HUES64 (cell line): Measurements from ENCODE around the gene TMEM214.
"Not testable (repeated sequence)": the region's sequence is repeated elsewhere in the genome, so short reads cannot be mapped to it uniquely, and the experiment has no call there.

ENCODE experiments used
- H3K27ac ChIP-seq: 2 replicates; pipeline ENCODE4 v1.7.0; 2013; ENCODE audit warnings: low read depth, low read length, inconsistent platforms
- H3K27me3 ChIP-seq: 2 replicates; pipeline ENCODE4 v1.6.1; 2013; ENCODE audit warnings: mild to moderate bottlenecking, low read length; ENCODE audit not compliant: insufficient read depth
- H3K36me3 ChIP-seq: 2 replicates; pipeline ENCODE4 v1.6.1; 2013; ENCODE audit warnings: mild to moderate bottlenecking, low read length; ENCODE audit not compliant: insufficient read depth
- H3K4me1 ChIP-seq: 2 replicates; pipeline ENCODE4 v1.6.1; 2013; ENCODE audit warnings: mild to moderate bottlenecking, low read length, moderate library complexity; ENCODE audit not compliant: insufficient read depth
- H3K4me3 ChIP-seq: 2 replicates; pipeline ENCODE4 v1.5.1; 2013; ENCODE audit warnings: mild to moderate bottlenecking, low read length, moderate library complexity
- H3K9ac ChIP-seq: 2 replicates; pipeline ENCODE4 v1.6.1; 2013; ENCODE audit warnings: mild to moderate bottlenecking, low read depth, low read length
- H3K9me3 ChIP-seq: 2 replicates; pipeline ENCODE4 v1.6.1; 2013; ENCODE audit warnings: low read depth, low read length; ENCODE audit not compliant: insufficient read depth
- WGBS: fragments of 150-250, 120-280 bp; methylation state at CpG from one replicate; pipeline ENCODE4 v1.1.7; 2013; ENCODE audit warnings: missing lambda C conversion rate; 5-methylcytosine and 5-hydroxymethylcytosine counted together

The TMEM214 gene

DNA sequence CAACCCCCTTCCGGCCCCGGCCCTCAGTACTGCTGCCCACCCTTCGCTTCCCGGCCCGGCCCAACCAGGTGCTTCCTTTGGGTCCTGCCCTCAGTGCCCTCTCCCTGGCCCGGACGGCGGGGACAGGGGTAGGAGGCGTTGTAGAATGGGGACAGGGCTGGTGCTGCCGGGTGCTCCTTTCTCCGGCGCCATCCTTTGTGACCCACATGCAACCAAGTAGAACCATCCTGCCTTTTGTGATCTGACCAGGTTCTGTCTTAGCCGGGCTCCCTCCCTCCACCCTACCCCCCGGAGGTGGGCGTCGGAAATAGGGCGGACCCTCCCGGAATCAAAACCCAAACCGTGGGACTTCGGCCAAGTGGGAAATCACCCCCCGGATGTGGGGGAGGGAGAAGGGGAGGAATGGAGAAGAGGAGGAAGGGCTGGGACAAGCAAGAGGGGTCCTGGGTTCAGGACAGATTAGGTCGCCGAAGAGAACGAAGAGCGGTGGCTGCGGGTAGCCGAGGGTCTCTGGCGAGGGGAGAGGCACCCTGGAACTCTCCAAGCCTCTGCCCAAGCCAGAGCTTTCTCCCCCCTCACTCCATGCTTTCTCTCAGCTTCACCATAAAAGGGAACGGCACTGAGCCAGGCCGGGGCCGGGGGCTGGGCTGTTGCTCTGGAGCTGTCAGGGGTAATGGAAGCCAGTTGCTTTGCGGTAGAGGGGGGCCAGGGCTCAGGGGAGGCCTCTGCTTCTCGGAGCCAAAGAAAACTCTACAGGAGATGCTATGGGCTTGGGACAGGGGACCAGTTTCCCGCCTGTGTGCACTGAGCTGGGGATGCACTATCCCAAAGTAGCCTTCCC, 39.4 kb downstream of the TMEM214 start:
- Histone ChIP-seq H3K4me3 (peak overlapping the region; percentile 100), H3K27ac (peak overlapping the region; percentile 92), H3K27me3 (no peaks in the 10 kb centered on the region), H3K9ac (peak overlapping the region; percentile 68), H3K36me3 (peaks cover 34% of the 10 kb centered on the region), H3K4me1 (peaks cover 16% of the 10 kb centered on the region; the same call in 1 of the 2 replicates), H3K9me3 (no peaks in the 10 kb centered on the region)
- 2% methylated on average over 31 of the region's 34 CpGs for WGBS

DNA sequence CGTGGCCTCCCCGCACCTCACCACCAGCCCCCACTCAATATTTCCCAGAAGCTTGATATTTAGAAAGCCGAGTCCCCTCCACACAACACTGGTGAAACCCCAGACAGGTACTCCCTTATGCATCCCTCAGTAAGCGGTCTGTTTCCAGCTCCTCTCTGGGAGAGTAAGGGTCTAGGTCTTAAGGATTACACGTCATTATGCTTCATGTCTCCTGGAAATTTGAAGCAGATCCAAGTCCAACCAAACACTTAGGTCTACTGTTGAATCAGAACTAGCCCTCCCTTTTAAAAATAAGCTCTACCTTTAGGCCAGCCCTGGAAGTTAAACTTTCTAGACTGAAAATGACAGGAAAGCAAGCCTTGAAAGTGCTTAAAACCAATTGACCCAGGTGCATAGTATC, 40.2 kb downstream of the TMEM214 start:
- Histone ChIP-seq H3K4me3 (peak overlapping the region; percentile 100), H3K27ac (peak overlapping the region; percentile 0; the same call in 1 of the 2 replicates), H3K9ac (no peak overlapping the region), H3K4me1 (peaks cover 16% of the 10 kb centered on the region; the same call in 1 of the 2 replicates), H3K9me3 (no peaks in the 10 kb centered on the region), H3K36me3 (peaks cover 27% of the 10 kb centered on the region), H3K27me3 (no peaks in the 10 kb centered on the region)
- WGBS: 60% methylated on average over 5 of the region's 5 CpGs

DNA sequence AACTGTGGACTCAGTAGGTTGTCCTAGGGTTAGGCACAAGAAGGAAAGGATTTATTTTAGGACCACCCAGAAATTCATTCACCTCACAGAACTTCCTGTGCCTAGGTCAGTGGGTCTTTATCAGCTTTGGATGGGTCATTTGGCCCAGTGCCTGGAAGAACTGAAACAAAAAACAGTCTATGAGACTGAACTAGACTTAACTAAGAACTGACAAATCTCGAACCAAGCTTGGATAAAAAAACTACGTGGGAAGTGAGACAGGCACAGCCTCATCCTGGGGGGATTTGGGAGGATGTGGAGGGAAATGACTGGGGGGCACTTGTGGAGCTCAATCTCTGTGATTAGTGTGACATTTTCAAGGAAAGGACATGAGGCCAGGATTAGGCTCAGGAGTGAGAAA, 41.0 kb downstream of the TMEM214 start:
- Histone ChIP-seq H3K27me3 (no peaks in the 10 kb centered on the region), H3K9me3 (no peaks in the 10 kb centered on the region), H3K4me1 (peaks cover 19% of the 10 kb centered on the region), H3K9ac (no peak overlapping the region), H3K36me3 (peaks cover 18% of the 10 kb centered on the region), H3K4me3 (no peak overlapping the region), H3K27ac (no peak overlapping the region)
- 90% methylated on average over 2 of the region's 2 CpGs for WGBS

DNA sequence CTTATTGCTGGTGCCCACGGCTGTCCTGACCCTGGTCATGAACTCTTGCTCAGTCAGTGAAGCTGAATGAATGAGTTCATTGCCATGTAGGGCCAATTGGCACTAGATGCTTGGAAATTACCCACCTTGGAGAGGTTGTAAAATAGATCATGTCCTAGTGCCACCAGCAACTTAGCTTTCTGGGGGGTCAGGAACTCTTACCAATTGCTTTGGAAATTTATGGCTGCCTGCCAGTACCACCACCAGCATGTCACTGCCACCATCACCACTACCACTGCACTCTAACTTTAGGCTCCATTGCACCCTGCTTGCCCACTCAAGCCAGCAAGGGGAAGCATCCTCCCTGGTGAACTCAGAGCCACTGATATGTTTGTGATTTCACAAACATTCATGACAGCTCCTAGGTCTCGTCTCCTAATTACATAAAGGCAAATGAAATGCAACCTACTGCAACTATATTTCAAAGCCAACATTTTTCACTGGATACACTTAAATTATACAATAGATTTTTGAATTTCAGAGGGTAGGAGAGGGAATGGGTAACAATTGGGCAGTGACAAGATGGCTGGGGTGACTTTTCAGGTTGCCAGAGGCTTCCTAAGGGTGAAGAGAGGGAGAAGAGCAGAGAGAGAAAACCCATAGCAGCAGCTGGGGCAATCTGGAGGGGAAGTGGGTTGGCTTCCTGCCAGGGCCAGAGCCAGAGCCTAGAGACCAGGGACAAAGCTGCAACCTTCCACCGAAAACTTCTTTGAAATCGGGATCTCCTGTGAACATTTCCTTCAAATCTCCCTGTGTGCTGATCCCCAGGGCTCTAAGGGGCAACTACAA, 42.2 kb downstream of the TMEM214 start:
- H3K9me3 ChIP-seq: no peaks in the 10 kb centered on the region
- H3K27ac ChIP-seq: no peak overlapping the region
- peaks cover 6% of the 10 kb centered on the region for H3K36me3 ChIP-seq
- H3K4me1 ChIP-seq: peaks cover 19% of the 10 kb centered on the region
- WGBS: 94% methylated on average over 4 of the region's 4 CpGs
- no peaks in the 10 kb centered on the region for H3K27me3 ChIP-seq
- H3K4me3 ChIP-seq: no peak overlapping the region
- no peak overlapping the region for H3K9ac ChIP-seq

DNA sequence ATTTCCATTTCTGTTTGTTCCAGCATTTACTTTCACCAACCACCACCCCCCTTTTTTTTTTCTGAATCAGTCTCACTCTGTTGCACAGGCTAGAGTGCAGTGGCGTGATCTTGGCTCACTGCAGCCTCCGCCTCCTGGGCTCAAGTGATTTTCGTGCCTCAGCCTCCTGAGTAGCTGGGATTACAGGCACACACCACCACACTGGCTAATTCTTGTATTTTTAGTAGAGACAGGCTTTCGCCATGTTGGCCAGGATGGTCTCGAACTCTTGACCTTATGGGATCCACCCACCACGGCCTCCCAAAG, 42.8 kb downstream of the TMEM214 start:
- not testable (repeated sequence) for H3K4me3 ChIP-seq, H3K9me3 ChIP-seq, H3K27me3 ChIP-seq, H3K9ac ChIP-seq, H3K36me3 ChIP-seq, H3K27ac ChIP-seq
- peaks cover 14% of the 10 kb centered on the region for H3K4me1 ChIP-seq
- whole genome bisulfite sequencing: 92% methylated on average over 6 of the region's 6 CpGs

DNA sequence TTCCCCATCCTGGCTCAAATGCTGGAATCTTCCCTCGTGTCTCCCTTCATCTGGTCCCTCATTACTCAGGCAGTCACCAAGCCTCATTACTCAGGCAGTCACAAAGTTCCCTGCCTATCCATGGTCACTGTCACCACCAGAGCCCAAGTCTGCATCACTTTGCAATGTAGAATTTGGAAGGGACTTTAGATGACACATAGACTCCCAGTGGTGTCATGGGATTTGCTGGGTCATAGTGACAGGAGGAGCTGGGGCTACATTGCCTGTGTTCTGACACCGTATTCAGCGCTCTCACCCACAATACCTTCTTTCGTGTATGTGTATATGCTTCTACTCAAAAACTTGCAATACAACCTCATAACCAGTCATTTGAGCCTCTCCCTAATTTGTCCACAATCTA, 43.6 kb downstream of the TMEM214 start:
- no peaks in the 10 kb centered on the region for H3K36me3 ChIP-seq
- WGBS: 93% methylated on average over 4 of the region's 4 CpGs
- no peaks in the 10 kb centered on the region for H3K9me3 ChIP-seq
- no peak overlapping the region for H3K27ac ChIP-seq
- no peak overlapping the region for H3K4me3 ChIP-seq
- H3K27me3 ChIP-seq: no peaks in the 10 kb centered on the region
- peaks cover 11% of the 10 kb centered on the region for H3K4me1 ChIP-seq
- no peak overlapping the region for H3K9ac ChIP-seq

DNA sequence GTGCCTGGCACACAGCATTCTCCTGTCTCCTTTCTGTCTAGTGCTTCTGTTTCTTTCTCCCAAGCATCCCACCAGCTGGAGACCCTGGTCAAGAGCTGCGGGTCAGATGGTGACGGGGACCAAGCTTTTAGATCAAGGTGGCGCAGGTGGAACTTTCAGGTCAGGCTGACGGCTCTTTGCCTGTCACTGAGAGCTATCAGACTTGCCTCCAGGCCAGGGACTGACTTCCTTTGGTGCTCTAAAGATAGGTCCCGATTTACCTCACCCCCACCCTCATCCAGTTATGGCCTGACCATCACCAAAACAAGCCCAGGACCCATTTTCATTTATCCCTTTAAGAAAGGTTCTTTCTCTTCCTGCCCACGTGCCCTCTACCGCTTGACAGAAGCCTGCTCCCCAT, 44.5 kb downstream of the TMEM214 start:
- H3K4me3 ChIP-seq: no peak overlapping the region
- H3K9ac ChIP-seq: no peak overlapping the region
- no peaks in the 10 kb centered on the region for H3K36me3 ChIP-seq
- H3K27ac ChIP-seq: no peak overlapping the region
- H3K27me3 ChIP-seq: no peaks in the 10 kb centered on the region
- no peaks in the 10 kb centered on the region for H3K9me3 ChIP-seq
- 89% methylated on average over 7 of the region's 7 CpGs for WGBS
- H3K4me1 ChIP-seq: peaks cover 11% of the 10 kb centered on the region

DNA sequence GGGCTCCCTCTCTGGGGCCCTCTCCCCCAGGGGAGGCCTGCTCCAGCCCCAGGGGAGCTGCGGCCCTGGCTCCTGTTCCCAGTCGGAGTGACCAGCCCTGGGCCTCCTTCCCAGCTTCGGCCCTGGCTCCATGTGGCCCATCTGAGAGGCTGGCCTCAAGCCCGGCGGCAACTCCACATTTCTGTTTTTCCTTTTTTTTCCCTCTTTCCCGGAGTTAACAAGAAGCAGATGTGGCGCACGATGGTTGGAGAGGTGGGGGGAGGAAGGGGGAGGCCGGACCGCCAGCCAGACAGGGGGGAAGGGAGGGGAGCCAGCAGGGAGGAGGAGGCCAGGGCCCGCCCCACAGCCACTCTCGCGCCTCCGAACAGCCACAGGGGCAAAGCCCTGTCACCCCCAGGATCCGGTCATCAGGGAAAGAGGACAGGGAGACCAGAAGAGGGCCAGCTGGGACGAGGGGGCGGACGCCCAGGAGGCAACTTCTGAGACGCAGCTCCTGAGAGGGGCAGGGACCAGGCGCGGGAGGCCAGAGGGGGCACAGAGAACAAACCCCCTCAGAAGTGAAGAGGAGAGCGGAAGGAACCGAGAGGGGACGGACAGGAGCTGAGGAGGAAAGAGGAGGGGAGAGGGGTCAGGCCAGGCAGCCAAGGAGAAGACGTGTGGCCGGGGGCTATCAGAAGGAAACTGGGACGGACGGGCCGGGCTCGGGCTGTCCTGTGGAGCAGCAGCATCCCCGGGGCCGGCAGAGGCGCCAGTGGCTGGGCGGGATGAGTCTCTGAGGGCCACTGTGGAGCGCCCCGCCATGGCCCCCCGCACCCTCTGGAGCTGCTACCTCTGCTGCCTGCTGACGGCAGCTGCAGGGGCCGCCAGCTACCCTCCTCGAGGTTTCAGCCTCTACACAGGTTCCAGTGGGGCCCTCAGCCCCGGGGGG, 45.8 kb downstream of the TMEM214 start, which contains the start of gene EMILIN1:
Gene EMILIN1 (plus strand): TSS at position 349 of the 928 bp plus-strand sequence. CDS start 451 bp downstream, at position 800.
- Histone ChIP-seq H3K9ac (peak within 1 kb of the TSS; percentile 41; the same call in 1 of the 2 replicates), H3K27ac (no peak within 1 kb of the TSS)
- whole genome bisulfite sequencing: 64% methylated on average over 40 of the region's 41 CpGs

DNA sequence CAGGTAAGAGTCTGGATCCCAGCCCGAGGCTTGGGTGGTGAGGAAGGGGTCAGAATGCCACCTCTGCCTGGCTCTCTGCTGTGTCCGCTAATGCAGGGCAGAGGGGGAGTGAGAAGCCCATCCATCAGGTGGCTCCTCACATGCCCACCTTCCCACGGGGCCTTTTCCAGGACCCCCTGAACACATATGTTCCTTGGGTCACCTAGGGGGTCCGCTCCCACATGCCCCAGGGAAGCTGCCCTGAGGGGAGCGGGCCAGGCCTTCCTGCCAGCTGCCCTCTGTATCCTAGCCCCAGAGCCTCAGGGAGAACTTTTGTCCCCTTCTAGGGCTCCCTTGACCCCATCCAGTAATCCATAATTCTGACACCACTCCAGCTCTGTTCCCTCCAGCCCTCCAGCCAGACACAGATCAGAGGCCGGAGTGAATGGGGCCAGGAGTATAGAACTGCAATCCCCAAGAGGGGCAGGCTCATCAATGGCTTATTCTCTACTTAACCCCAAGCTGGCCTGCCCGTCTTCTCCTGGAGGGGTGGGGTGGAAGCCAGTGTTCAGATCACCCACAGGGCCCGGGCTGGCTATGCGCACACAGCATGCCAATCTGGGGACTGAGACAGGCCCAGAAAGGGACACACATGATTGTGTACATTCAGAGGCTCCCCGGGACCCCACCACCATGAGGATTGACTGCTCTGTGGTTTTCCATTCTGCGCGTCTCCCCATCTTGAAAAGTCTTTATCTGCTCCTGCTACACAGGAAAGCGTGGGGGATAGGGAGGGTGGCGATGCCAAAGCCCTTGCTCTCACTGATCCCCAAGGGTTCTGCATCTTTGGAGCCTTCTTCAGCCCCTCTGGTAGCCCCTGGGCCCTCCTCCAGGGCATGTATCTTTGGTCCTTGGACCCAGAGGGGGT, 46.7 kb downstream of the TMEM214 start:
- Histone ChIP-seq H3K27ac (no peak overlapping the region), H3K27me3 (no peaks in the 10 kb centered on the region), H3K4me1 (peaks cover 4% of the 10 kb centered on the region; the same call in 1 of the 2 replicates), H3K4me3 (no peak overlapping the region), H3K9ac (no peak overlapping the region), H3K9me3 (no peaks in the 10 kb centered on the region), H3K36me3 (no peaks in the 10 kb centered on the region)
- WGBS: 91% methylated on average over 14 of the region's 14 CpGs

More for the DNA sequence above, 45.8 kb downstream of the TMEM214 start, which contains the start of gene EMILIN1:
- H3K9me3 ChIP-seq: no peaks in the 10 kb centered on the region
- H3K27me3 ChIP-seq: no peaks in the 10 kb centered on the region
- peaks cover 4% of the 10 kb centered on the region; the same call in 1 of the 2 replicates for H3K4me1 ChIP-seq
- H3K36me3 ChIP-seq: no peaks in the 10 kb centered on the region
- H3K4me3 ChIP-seq: 0 out of 2 replicates have a peak within 1 kb of the TSS, but pooled peaks have one; percentile 22

DNA sequence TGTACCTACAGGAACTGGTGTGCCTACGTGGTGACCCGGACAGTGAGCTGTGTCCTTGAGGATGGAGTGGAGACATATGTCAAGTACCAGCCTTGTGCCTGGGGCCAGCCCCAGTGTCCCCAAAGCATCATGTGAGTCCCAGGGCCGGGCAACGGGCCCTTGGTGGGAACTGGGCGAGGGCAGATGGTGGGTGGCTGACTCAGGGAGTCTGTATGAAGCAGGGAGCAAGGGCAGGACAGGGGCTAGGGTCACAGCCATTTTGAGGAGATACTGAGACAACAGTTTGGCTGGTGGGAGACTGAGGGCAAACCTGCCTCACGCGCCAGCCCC, 47.3 kb downstream of the TMEM214 start:
- no peak overlapping the region for H3K9ac ChIP-seq
- no peak overlapping the region for H3K27ac ChIP-seq
- WGBS: 94% methylated on average over 7 of the region's 7 CpGs
- no peaks in the 10 kb centered on the region for H3K36me3 ChIP-seq
- H3K9me3 ChIP-seq: no peaks in the 10 kb centered on the region
- no peak overlapping the region for H3K4me3 ChIP-seq
- H3K4me1 ChIP-seq: peaks cover 4% of the 10 kb centered on the region; the same call in 1 of the 2 replicates
- H3K27me3 ChIP-seq: peaks cover 5% of the 10 kb centered on the region; the same call in 1 of the 2 replicates
